Adrenal gland (tissue), 12 donors: ENCODE measurements around the gene CCDC81. TPM values are rescaled to one million over a fixed set of nuclear protein-coding genes. Genes with fewer than 3 reads are reported as not detected.

ENCODE experiments used
- DNase-seq, 7 donors: peaks; one replicate each; pipeline ENCODE4 v3.0.0-alpha.2; 2019 to 2020
- H3K27ac ChIP-seq, 5 donors: fragments of 200-600 bp; sonication (generic) in 4 of 5; 1 replicate in 3 of 5; 2 replicates in 2 of 5; pipeline versions ENCODE4 v1.5.1 to v1.8.0; 2016 to 2020; ENCODE audit warnings: mild to moderate bottlenecking in 1 of 5
- H3K27me3 ChIP-seq: fragments of 200-600 bp; 2 replicates; pipeline ENCODE4 v1.8.0; 2021
- H3K36me3 ChIP-seq, 2 donors: fragments of 200-600 bp; replicated peaks in 1 of 2; 1 replicate in 1 of 2; 2 replicates in 1 of 2; pipeline versions ENCODE4 v1.5.1 to v1.8.0; 2018 to 2022
- H3K4me1 ChIP-seq, 2 donors: fragments of 200-600 bp; replicated peaks in 1 of 2; 1 replicate in 1 of 2; 2 replicates in 1 of 2; pipeline versions ENCODE4 v1.5.1 to v1.8.0; 2018 to 2021
- H3K4me3 ChIP-seq, 4 donors: fragments of 200-600 bp; sonication (generic) in 3 of 4; one replicate each; pipeline ENCODE4 v1.5.1; 2016 to 2018
- H3K9me3 ChIP-seq, 3 donors: fragments of 200-600 bp; sonication (generic) in 1 of 3; replicated peaks in 1 of 3; 1 replicate in 2 of 3; 2 replicates in 1 of 3; pipeline versions ENCODE4 v1.5.1 to v1.8.0; 2016 to 2021
- POLR2A ChIP-seq, 2 donors: fragments of 450-650 bp; IDR thresholded peaks; one replicate each; pipeline ENCODE4 v1.6.1; 2017; ENCODE audit warnings: antibody characterized with exemption in 2 of 2, mild to moderate bottlenecking in 2 of 2, moderate library complexity in 1 of 2
- WGBS, 4 donors: extraction: QIAGEN DNeasy Blood & Tissue Kit in 2 of 4; methylation state at CpG; one replicate each; pipeline versions ENCODE4 v1.1.5 to v1.1.7; 2013 to 2017; 5-methylcytosine and 5-hydroxymethylcytosine counted together
- intact Hi-C, 2 donors: fragments of 100-400 bp; cut with DNase I; formaldehyde crosslinking; loops; one replicate each; pipeline versions ENCODE4 v1.14.1 to v1.15.0; 2022 to 2023
- polyA plus RNA-seq, 3 donors: library from polyadenylated mRNA; stranded (reverse); fragments of 200-250 nt in 2 of 3; fragments of 350-450 nt in 1 of 3; fragmentation: Illumina TruSeq in 1 of 3; extraction: RNeasy Lipid Tissue Mini Kit (QIAGEN cat#74804) in 1 of 3; gene quantifications; one replicate each; pipeline ENCODE4 v1.2.3, GENCODE V29; 2013 to 2014
- total RNA-seq, 9 donors: library from RNA; depleted of rRNA in 4 of 9; stranded (reverse); fragments of >200 nt in 4 of 9; fragments of 120-200 nt in 1 of 9; fragmentation: NEBNext Ultra II Directional in 1 of 9; extraction: Animal tissue kit (Norgen Biotek cat#: 25700) in 1 of 9; gene quantifications; one replicate each; pipeline versions ENCODE4 v1.1.0 to v1.2.4, GENCODE V29; 2013 to 2023
- TF ChIP-seq, protein P1 (sequence below), 6 experiments: fragments of 450-650 bp in 4 of 6; fragments of 200-600 bp in 2 of 6; sonication (generic) in 1 of 6; IDR thresholded peaks; 1 replicate in 5 of 6; 2 replicates in 1 of 6; pipeline versions ENCODE4 v1.5.1 to v1.8.0; 2016 to 2021; ENCODE audit warnings: antibody characterized with exemption in 6 of 6, mild to moderate bottlenecking in 2 of 6, moderate library complexity in 1 of 6
- donor health status: healthy with polysubstance abuse.
- donor health status: Bipolar disorder and iron deficiency.
- donor health status: DM: yes; HTN: yes; CAD: no.
- donor health status: DM: no; HTN: no; CAD: no.
- donor health status: DM: no; HTN: no; CAD: no.
- donor health status: DM: yes; HTN: yes; CAD: no.

The CCDC81 gene
- total and polyA plus RNA-seq, 12 donors = 0.18 to 3.0 (median 0.69) TPM; not detected in 2

DNA sequence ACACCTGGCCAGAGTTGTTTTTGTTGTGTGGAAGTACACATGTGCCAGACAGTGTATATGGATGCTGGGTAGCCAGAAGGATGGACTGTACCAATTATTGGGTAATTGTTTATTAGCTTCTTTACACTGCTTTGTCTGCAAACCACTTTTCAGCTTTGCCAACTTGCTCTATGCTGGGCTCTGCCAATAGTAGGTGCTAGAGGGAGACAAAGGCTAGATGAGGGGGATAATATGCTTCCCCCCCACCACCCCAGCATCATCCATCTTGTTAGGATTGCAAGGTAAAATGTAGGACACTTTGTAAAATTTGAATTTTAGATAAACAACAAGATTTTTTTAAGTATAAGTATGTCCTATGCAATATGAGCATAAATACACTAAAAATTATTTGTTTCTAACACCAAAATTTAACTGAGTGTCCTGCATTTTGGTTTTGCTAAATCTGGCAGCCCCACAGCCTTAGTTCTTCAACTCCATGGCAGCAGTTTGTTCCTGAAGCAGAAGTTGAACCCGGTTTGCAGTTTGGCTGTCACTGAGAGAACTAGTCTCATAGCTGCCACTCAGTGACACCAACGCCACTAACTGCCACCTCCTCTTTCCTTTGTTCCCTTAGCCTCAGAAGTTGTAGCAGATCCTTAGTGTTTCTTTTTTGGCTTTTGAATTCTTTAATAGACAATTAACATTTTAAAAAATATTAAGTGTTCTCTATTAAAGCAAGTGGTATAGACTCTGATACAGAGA is 78.8 kb downstream of the CCDC81 start:
- 71 to 89% (median 87%) methylated on average over 2 of the region's 2 CpGs for WGBS, 4 donors
- H3K4me1 ChIP-seq = peaks cover 0 to 15% of the 10 kb centered on the region in 2 donors
- no peak overlapping the region for H3K27ac ChIP-seq
- H3K9me3 ChIP-seq = no peaks in the 10 kb centered on the region
- DNase-seq = no peak
- H3K36me3 ChIP-seq = no peaks in the 10 kb centered on the region
- H3K27me3 ChIP-seq = no peaks in the 10 kb centered on the region
- H3K4me3 ChIP-seq = no peak overlapping the region
- no peak for TF ChIP-seq POLR2A (IDR thresholded peaks at IDR 0.05)
- TF ChIP-seq, protein P1, sequence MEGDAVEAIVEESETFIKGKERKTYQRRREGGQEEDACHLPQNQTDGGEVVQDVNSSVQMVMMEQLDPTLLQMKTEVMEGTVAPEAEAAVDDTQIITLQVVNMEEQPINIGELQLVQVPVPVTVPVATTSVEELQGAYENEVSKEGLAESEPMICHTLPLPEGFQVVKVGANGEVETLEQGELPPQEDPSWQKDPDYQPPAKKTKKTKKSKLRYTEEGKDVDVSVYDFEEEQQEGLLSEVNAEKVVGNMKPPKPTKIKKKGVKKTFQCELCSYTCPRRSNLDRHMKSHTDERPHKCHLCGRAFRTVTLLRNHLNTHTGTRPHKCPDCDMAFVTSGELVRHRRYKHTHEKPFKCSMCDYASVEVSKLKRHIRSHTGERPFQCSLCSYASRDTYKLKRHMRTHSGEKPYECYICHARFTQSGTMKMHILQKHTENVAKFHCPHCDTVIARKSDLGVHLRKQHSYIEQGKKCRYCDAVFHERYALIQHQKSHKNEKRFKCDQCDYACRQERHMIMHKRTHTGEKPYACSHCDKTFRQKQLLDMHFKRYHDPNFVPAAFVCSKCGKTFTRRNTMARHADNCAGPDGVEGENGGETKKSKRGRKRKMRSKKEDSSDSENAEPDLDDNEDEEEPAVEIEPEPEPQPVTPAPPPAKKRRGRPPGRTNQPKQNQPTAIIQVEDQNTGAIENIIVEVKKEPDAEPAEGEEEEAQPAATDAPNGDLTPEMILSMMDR (IDR thresholded peaks at IDR 0.05) = no peak
- intact Hi-C loops = loop anchor here (5.0 to 10.0 kb wide), 2 partner anchors 161 to 359 kb away; no protein-coding TSS in a partner anchor

DNA sequence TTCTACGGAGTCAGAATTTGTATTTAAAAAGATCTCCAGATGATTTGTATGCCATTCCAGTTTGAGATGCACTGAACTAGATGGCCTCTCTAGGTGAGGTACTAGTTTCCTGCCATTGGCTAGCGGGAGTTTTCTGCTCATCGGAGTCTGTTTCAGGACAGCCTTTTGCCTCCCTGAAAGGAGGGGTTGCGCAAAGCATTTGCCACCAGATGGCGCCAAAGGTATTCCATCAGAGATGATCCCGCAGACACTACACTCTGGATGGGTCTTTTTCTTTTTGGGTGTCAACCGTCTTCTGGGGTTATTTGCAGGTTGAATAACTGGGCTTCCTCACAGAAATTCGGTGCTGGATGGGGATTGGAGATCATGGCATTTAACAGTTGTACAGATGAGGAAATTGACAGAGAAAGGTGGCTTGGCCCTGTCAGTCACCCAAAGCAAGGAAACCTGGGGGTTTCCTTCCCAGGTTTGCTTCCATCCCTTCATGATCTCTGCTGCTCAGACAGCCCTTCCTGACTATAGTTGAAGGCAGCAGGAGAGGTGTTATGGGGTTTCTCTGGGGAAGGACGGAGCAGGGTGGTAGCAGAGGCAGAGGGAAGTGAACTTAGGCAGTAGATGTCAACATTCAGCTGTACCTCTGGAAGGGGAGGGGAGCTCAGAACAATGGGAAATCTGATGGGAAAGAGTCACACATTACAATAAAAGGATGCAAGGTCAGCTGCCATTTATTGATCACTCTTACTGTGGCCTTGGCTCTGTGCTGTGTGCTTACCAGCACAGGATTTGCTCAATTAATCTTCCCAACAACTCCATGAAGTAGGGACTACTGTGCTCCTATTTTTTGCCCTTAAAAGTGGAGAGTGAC is 81.6 kb downstream of the CCDC81 start:
- Histone ChIP-seq H3K27ac (peak overlapping the region in 1 of 5 donors; percentile 23), H3K36me3 (no peaks in the 10 kb centered on the region), H3K9me3 (no peaks in the 10 kb centered on the region), H3K4me1 (peaks cover 0 to 21% of the 10 kb centered on the region in 2 donors), H3K4me3 (no peak overlapping the region), H3K27me3 (no peaks in the 10 kb centered on the region)
- DNase-seq = peak; percentile 79 to 96 (median 91)
- TF ChIP-seq, protein P1 (IDR thresholded peaks at IDR 0.05) = peak; percentile 77 to 94 (median 90)
- TF ChIP-seq POLR2A (IDR thresholded peaks at IDR 0.05) = no peak
- 14 to 18% (median 16%) methylated on average over 7 to 9 of the region's 9 CpGs for WGBS, 4 donors
- intact Hi-C loops = loop anchor here in 1 of 2 donors (5.0 to 10.0 kb wide), 3 partner anchors 158 to 361 kb away; partner anchors contain the start of gene PRSS23

DNA sequence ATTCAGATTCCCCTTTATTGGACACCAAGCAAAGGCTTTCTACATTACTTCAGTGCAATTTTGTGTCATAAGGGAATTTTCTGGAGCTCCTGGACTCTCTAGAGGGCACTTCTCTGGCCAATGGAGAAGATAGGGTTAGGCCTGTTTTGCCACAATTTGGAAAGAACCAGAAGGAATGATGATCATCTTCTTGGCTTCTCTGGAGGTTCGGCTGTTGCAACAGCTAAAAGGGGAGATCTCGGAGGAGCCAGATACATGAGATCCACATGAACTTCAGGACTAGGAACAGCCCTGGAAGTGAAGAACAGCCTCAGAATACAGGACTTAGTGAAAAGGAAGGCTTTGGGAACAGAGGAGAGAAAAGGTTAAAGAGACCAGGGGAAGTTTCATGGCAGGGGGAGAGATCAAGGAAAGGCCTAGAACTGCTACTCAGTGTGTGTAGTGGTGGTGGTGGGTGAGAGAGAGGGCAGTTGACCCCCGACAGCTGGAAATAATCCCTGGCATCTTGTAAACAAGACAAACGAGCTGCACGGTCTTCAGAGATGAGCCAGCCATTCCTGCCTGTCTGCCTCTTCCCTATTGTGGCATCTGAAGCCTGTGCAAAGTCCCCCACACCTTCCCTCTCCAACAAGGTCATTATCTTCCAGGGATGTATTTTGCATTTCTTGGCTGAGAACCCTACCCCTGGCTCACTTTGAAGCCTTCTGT is 83.8 kb downstream of the CCDC81 start:
- Histone ChIP-seq H3K4me3 (no peak overlapping the region), H3K27me3 (no peaks in the 10 kb centered on the region), H3K27ac (no peak overlapping the region), H3K36me3 (no peaks in the 10 kb centered on the region), H3K4me1 (peaks cover 0 to 21% of the 10 kb centered on the region in 2 donors), H3K9me3 (no peaks in the 10 kb centered on the region)
- WGBS, 4 donors = 89 to 92% (median 90%) methylated on average over 5 of the region's 5 CpGs
- no peak for TF ChIP-seq POLR2A (IDR thresholded peaks at IDR 0.05)
- TF ChIP-seq, protein P1 (IDR thresholded peaks at IDR 0.05) = no peak
- no peak for DNase-seq
- intact Hi-C loops = loop anchor here in 1 of 2 donors (5.0 to 10.0 kb wide), 3 partner anchors 156 to 359 kb away; partner anchors contain the start of gene PRSS23
